OCI-LY7 (cell line): ENCODE measurements around the gene UNC79. TPM values are rescaled to one million over a fixed set of nuclear protein-coding genes. Genes with fewer than 3 reads are reported as not detected.

ENCODE experiments used
- BruUV-seq: library from RNA; stranded (reverse); fragments of 400-500 nt; replicated peaks from 2 replicates; lab custom pipeline; 2021; lab: Mats Ljungman, UMichigan
- CTCF ChIA-PET: fragments of 300-600 bp; sonication (Branson Sonifier 250); formaldehyde crosslinking; loops from one replicate; lab custom pipeline; 2022; ENCODE audit warnings: antibody characterized with exemption; ENCODE audit not compliant: unreplicated experiment; lab: Charles Lee
- POLR2A ChIA-PET: fragments of 300-600 bp; sonication (Branson Sonifier 250); formaldehyde crosslinking; loops from one replicate; lab custom pipeline; 2022; ENCODE audit warnings: antibody characterized with exemption; lab: Charles Lee
- DNase-seq: peaks from one replicate; pipeline ENCODE4 v3.0.0-alpha.2; 2015; ENCODE audit warnings: low spot score
- H2AFZ ChIP-seq: fragments of 200-600 bp; sonication (generic), shearing (Covaris generic); 2 replicates; pipeline ENCODE4 v1.6.1; 2014; ENCODE audit warnings: mild to moderate bottlenecking, antibody characterized with exemption, low read length, moderate library complexity
- H3K27ac ChIP-seq: fragments of 200-600 bp; sonication (generic); 2 replicates; pipeline ENCODE4 v1.5.1; 2014; ENCODE audit warnings: mixed run types, low read depth, mild to moderate bottlenecking, moderate library complexity, low read length, inconsistent platforms; ENCODE audit not compliant: poor library complexity, severe bottlenecking
- H3K36me3 ChIP-seq: fragments of 200-600 bp; sonication (generic); 2 replicates; pipeline ENCODE4 v1.6.1; 2014; ENCODE audit warnings: mild to moderate bottlenecking, antibody characterized with exemption, low read length, moderate library complexity, mixed read lengths; ENCODE audit not compliant: insufficient read depth
- H3K4me1 ChIP-seq: fragments of 200-600 bp; sonication (generic); 2 replicates; pipeline ENCODE4 v1.5.1; 2014; ENCODE audit warnings: mild to moderate bottlenecking, low read length; ENCODE audit not compliant: insufficient read depth, poor library complexity, severe bottlenecking
- H3K4me2 ChIP-seq: fragments of 200-600 bp; sonication (generic); 2 replicates; pipeline ENCODE4 v1.6.1; 2014; ENCODE audit warnings: mild to moderate bottlenecking, low read length
- H3K4me3 ChIP-seq: fragments of 200-600 bp; sonication (generic); 2 replicates; pipeline ENCODE4 v1.5.1; 2014; ENCODE audit warnings: mild to moderate bottlenecking, low read depth, low read length; ENCODE audit not compliant: poor library complexity, severe bottlenecking
- H3K79me2 ChIP-seq: fragments of 200-600 bp; sonication (generic); 2 replicates; pipeline ENCODE4 v1.6.1; 2016; ENCODE audit warnings: low read depth, mild to moderate bottlenecking, low read length, moderate library complexity, mixed read lengths; ENCODE audit not compliant: insufficient read depth
- H3K9me2 ChIP-seq: fragments of 200-600 bp; sonication (generic); 2 replicates; pipeline ENCODE4 v1.6.1; 2016; ENCODE audit warnings: mild to moderate bottlenecking, low read length, mixed read lengths; ENCODE audit not compliant: insufficient read depth
- H3K9me3 ChIP-seq: fragments of 200-600 bp; sonication (generic); 2 replicates; pipeline ENCODE4 v1.6.1; 2014; ENCODE audit warnings: mild to moderate bottlenecking, mixed run types, low read length, mixed read lengths
- H4K20me1 ChIP-seq: fragments of 200-600 bp; sonication (generic); 2 replicates; pipeline ENCODE4 v1.6.1; 2014; ENCODE audit warnings: mild to moderate bottlenecking, antibody characterized with exemption, low read length, moderate library complexity, mixed read lengths; ENCODE audit not compliant: insufficient read depth
- EZH2phosphoT487 ChIP-seq: fragments of 200-600 bp; sonication (generic); IDR thresholded peaks from 2 replicates; pipeline ENCODE4 v1.6.1; 2018; ENCODE audit warnings: low read depth, borderline replicate concordance, mild to moderate bottlenecking, mixed run types, antibody characterized with exemption, low read length, moderate library complexity, mixed read lengths
- intact Hi-C: fragments of 100-400 bp; cut with micrococcal nuclease; formaldehyde crosslinking; loops from one replicate; pipeline ENCODE4 v1.10.0; 2022; ENCODE audit not compliant: unreplicated experiment
- total RNA-seq, 2 experiments: library from RNA; depleted of rRNA in 1 of 2; stranded (reverse); fragments of >200 nt in 1 of 2; shearing (Covaris generic) in 1 of 2; gene quantifications; 2 replicates each; pipeline ENCODE4 v1.2.3, GENCODE V29; 2014 to 2022
- TF ChIP-seq, protein P1 (sequence below): fragments of 200-600 bp; sonication (generic); conservative IDR thresholded peaks from 2 replicates; pipeline ENCODE4 v1.5.1; 2014; ENCODE audit warnings: mild to moderate bottlenecking, antibody characterized with exemption, low read length, moderate library complexity, mixed read lengths

Gene UNC79
- total RNA-seq, 2 experiments from 2014 or later, result 0.17 to 0.19 TPM

- CTCF ChIA-PET, result no interaction called here
- no peak overlapping the region for H3K4me2 ChIP-seq
Measured at GRCh38 chr14:93538413-93538812, 107.7 kb downstream of the UNC79 start.

DNA sequence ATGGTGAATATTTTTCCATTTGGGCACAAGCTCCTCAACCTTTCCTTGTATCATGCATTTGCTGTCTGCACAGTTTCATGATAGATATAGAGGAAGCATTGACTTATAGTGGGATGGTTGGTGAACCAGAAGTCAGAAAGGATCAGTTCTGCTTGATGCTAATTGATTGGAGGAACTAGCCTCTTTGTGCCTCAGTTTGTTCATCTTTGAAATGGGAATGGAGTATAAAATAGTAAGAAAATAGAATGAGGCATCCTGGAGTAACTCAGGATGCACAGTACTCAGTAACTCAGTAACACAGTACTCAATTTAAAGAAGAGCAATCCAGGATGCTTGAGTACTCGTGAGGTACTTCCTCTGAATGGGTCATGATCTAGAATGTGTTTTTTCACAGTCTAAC lies 109.5 kb downstream of the UNC79 start:
- H2AFZ ChIP-seq, result no peak overlapping the region
- H3K9me3 ChIP-seq, result no peaks in the 10 kb centered on the region
- ChIA-PET CTCF (no interaction called here), POLR2A (interaction anchor here (0.6 to 1.0 kb wide), 2 partner anchors 12 kb away, joined by 3 to 4 read pairs; no protein-coding TSS in a partner anchor)
- no TSS peak for BruUV-seq
- TF ChIP-seq, protein P1, sequence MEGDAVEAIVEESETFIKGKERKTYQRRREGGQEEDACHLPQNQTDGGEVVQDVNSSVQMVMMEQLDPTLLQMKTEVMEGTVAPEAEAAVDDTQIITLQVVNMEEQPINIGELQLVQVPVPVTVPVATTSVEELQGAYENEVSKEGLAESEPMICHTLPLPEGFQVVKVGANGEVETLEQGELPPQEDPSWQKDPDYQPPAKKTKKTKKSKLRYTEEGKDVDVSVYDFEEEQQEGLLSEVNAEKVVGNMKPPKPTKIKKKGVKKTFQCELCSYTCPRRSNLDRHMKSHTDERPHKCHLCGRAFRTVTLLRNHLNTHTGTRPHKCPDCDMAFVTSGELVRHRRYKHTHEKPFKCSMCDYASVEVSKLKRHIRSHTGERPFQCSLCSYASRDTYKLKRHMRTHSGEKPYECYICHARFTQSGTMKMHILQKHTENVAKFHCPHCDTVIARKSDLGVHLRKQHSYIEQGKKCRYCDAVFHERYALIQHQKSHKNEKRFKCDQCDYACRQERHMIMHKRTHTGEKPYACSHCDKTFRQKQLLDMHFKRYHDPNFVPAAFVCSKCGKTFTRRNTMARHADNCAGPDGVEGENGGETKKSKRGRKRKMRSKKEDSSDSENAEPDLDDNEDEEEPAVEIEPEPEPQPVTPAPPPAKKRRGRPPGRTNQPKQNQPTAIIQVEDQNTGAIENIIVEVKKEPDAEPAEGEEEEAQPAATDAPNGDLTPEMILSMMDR, result no peak
- TF ChIP-seq EZH2phosphoT487, result no peak
- no peak overlapping the region for H3K4me2 ChIP-seq
- no peak overlapping the region for H3K4me3 ChIP-seq
- no peak overlapping the region for H3K27ac ChIP-seq
- DNase-seq, result no peak
- intact Hi-C loops, result no loop called here
- H3K79me2 ChIP-seq, result no peaks in the 10 kb centered on the region
- H3K36me3 ChIP-seq, result no peaks in the 10 kb centered on the region
- H3K4me1 ChIP-seq, result no peaks in the 10 kb centered on the region
- H4K20me1 ChIP-seq, result no peaks in the 10 kb centered on the region
- no peaks in the 10 kb centered on the region for H3K9me2 ChIP-seq

More at GRCh38 chr14:93538413-93538812, 107.7 kb downstream of the UNC79 start:
- peak; percentile 14 for DNase-seq
- TF ChIP-seq EZH2phosphoT487, result no peak
- TF ChIP-seq, protein P1, result no peak
- Histone ChIP-seq H3K36me3 (no peaks in the 10 kb centered on the region), H3K9me2 (no peaks in the 10 kb centered on the region), H2AFZ (no peak overlapping the region), H3K4me1 (no peaks in the 10 kb centered on the region), H3K4me3 (no peak overlapping the region), H3K9me3 (no peaks in the 10 kb centered on the region), H4K20me1 (no peaks in the 10 kb centered on the region), H3K27ac (no peak overlapping the region), H3K79me2 (no peaks in the 10 kb centered on the region)
- intact Hi-C loops, result no loop called here
- POLR2A ChIA-PET, result interaction anchor here (0.6 kb wide), 1 partner anchor 11 kb away, joined by 3 read pairs; no protein-coding TSS in a partner anchor
- BruUV-seq, result no TSS peak

DNA sequence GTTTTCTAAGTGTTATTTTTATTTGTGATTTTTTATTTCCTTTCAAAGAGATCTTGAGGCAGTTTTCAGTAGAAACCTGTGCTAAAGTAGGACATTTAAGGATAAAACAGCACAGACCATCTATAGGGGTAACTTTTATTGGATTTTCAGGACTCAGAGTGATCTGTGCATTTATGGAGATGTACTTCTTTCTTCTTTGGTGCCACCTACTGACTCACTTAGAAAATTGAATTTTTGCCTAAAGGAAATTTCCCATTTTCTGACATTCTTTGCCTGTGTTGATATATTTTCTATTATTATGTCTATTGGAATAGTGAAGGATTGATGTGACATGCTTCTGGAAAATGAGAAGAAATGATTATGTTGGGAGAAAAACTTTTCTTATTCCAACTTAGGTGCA lies 113.0 kb downstream of the UNC79 start:
- intact Hi-C loops, result loop anchor here (2.0 kb wide), 1 partner anchor 309 kb away; no protein-coding TSS in a partner anchor
- Histone ChIP-seq H3K4me2 (no peak overlapping the region), H3K9me2 (no peaks in the 10 kb centered on the region), H3K27ac (no peak overlapping the region), H3K36me3 (no peaks in the 10 kb centered on the region), H4K20me1 (no peaks in the 10 kb centered on the region), H3K4me1 (no peaks in the 10 kb centered on the region), H3K79me2 (no peaks in the 10 kb centered on the region), H2AFZ (no peak overlapping the region), H3K4me3 (no peak overlapping the region), H3K9me3 (no peaks in the 10 kb centered on the region)
- TF ChIP-seq, protein P1, result peak; percentile 78
- TF ChIP-seq EZH2phosphoT487, result no peak
- ChIA-PET POLR2A (no interaction called here), CTCF (no interaction called here)
- no TSS peak for BruUV-seq
- DNase-seq, result peak; percentile 38
